HG03175 (cell line): ENCODE results near the gene OR10H3.
"Not testable (repeated sequence)": the region's sequence is repeated elsewhere in the genome, so short reads cannot be mapped to it uniquely, and the experiment has no call there.

ENCODE experiments used
- ATAC-seq: cut with Tn5 transposase; IDR thresholded peaks from one replicate; pipeline ENCODE4 v1.9.1; 2021; ENCODE audit warnings: mild to moderate bottlenecking, moderate library complexity; ENCODE audit not compliant: unreplicated experiment

OR10H3 gene

GRCh38 chr19:15737722-15738121 lies at the start of gene OR10H3:
OR10H3 (plus strand) TSS chr19:15737985; CDS start chr19:15741393, 3,408 bp downstream.
- no peak for ATAC-seq

- ATAC-seq, result no peak
Measured at GRCh38 chr19:15696654-15697194, 41.1 kb upstream of the OR10H3 start.

- ATAC-seq, result no peak
Measured at GRCh38 chr19:15701757-15702533, 35.8 kb upstream of the OR10H3 start.

- no peak for ATAC-seq
Measured at GRCh38 chr19:15702534-15702930, 35.3 kb upstream of the OR10H3 start.

GRCh38 chr19:15714638-15715037 lies 23.1 kb upstream of the OR10H3 start:
- ATAC-seq, result no peak

GRCh38 chr19:15715642-15716041 lies 22.1 kb upstream of the OR10H3 start:
- ATAC-seq, result no peak

GRCh38 chr19:15717809-15718208 lies 20.0 kb upstream of the OR10H3 start:
- ATAC-seq, result no peak

- ATAC-seq, result no peak
Measured at GRCh38 chr19:15721268-15721667, 16.5 kb upstream of the OR10H3 start.

- no peak for ATAC-seq
Measured at GRCh38 chr19:15722956-15723355, 14.8 kb upstream of the OR10H3 start.

- no peak for ATAC-seq
Measured at GRCh38 chr19:15727724-15728123, 10.1 kb upstream of the OR10H3 start, which contains the start of gene OR10H2. OR10H2 (plus strand) TSS chr19:15728024; CDS start chr19:15728044, 20 bp downstream.

- ATAC-seq, result no peak
Measured at GRCh38 chr19:15730538-15730937, 7.2 kb upstream of the OR10H3 start.

GRCh38 chr19:15732388-15732787 lies 5.4 kb upstream of the OR10H3 start:
- ATAC-seq, result no peak

GRCh38 chr19:15733895-15734294 lies 3.9 kb upstream of the OR10H3 start:
- no peak for ATAC-seq

- no peak for ATAC-seq
Measured at GRCh38 chr19:15740785-15741184, 3.0 kb downstream of the OR10H3 start.

- no peak for ATAC-seq
Measured at GRCh38 chr19:15748239-15748638, 10.5 kb downstream of the OR10H3 start.

- ATAC-seq, result no peak
Measured at GRCh38 chr19:15758379-15758778, 20.6 kb downstream of the OR10H3 start.

- ATAC-seq, result no peak
Measured at GRCh38 chr19:15759962-15760565, 22.3 kb downstream of the OR10H3 start.

GRCh38 chr19:15769586-15769985 lies 31.8 kb downstream of the OR10H3 start:
- ATAC-seq, result no peak

- ATAC-seq, result not testable (repeated sequence)
Measured at GRCh38 chr19:15774159-15774558, 36.4 kb downstream of the OR10H3 start.

- ATAC-seq, result no peak
Measured at GRCh38 chr19:15775249-15775648, 37.5 kb downstream of the OR10H3 start.

GRCh38 chr19:15776264-15776663 lies 38.5 kb downstream of the OR10H3 start:
- ATAC-seq, result no peak
